GM21423 (cell line): ENCODE data around the gene CDK19.
"Not testable (repeated sequence)": the region's sequence is repeated elsewhere in the genome, so short reads cannot be mapped to it uniquely, and the experiment has no call there.

ENCODE experiments used
- ATAC-seq: cut with Tn5 transposase; IDR thresholded peaks from one replicate; pipeline ENCODE4 v1.9.1; 2021; ENCODE audit warnings: mild to moderate bottlenecking, moderate library complexity; ENCODE audit not compliant: unreplicated experiment

CDK19 gene

GRCh38 chr6:110760589-110760988, 54.7 kb downstream of the CDK19 start:
- ATAC-seq, result no peak

- ATAC-seq, result not testable (repeated sequence)
Measured at GRCh38 chr6:110760098-110760497, 55.2 kb downstream of the CDK19 start.

GRCh38 chr6:110757926-110758325, 57.3 kb downstream of the CDK19 start:
- ATAC-seq, result no peak

- ATAC-seq, result peak; percentile 68
Measured at GRCh38 chr6:110756817-110757216, 58.5 kb downstream of the CDK19 start.

- no peak for ATAC-seq
Measured at GRCh38 chr6:110755411-110755834, 59.8 kb downstream of the CDK19 start.

GRCh38 chr6:110753936-110754668, 61.2 kb downstream of the CDK19 start:
- not testable (repeated sequence) for ATAC-seq

- no peak for ATAC-seq
Measured at GRCh38 chr6:110748453-110748852, 66.8 kb downstream of the CDK19 start.

- ATAC-seq, result no peak
Measured at GRCh38 chr6:110746680-110747079, 68.6 kb downstream of the CDK19 start.

- ATAC-seq, result no peak
Measured at GRCh38 chr6:110744991-110745390, 70.3 kb downstream of the CDK19 start.

- ATAC-seq, result not testable (repeated sequence)
Measured at GRCh38 chr6:110742552-110742951, 72.7 kb downstream of the CDK19 start.

GRCh38 chr6:110741517-110741916, 73.8 kb downstream of the CDK19 start:
- no peak for ATAC-seq

GRCh38 chr6:110738899-110739365, 76.3 kb downstream of the CDK19 start:
- ATAC-seq, result peak; percentile 98

- no peak for ATAC-seq
Measured at GRCh38 chr6:110735666-110736065, 79.6 kb downstream of the CDK19 start.

- no peak for ATAC-seq
Measured at GRCh38 chr6:110731898-110732297, 83.4 kb downstream of the CDK19 start.

GRCh38 chr6:110731196-110731595, 84.1 kb downstream of the CDK19 start:
- no peak for ATAC-seq

GRCh38 chr6:110728501-110728900, 86.8 kb downstream of the CDK19 start:
- peak; percentile 77 for ATAC-seq

- ATAC-seq, result no peak
Measured at GRCh38 chr6:110723017-110723416, 92.3 kb downstream of the CDK19 start.

GRCh38 chr6:110720066-110720465, 95.2 kb downstream of the CDK19 start:
- ATAC-seq, result no peak

GRCh38 chr6:110719601-110720000, 95.7 kb downstream of the CDK19 start:
- ATAC-seq, result not testable (repeated sequence)

GRCh38 chr6:110714143-110714542, 101.1 kb downstream of the CDK19 start:
- ATAC-seq, result no peak

GRCh38 chr6:110712238-110712637, 103.0 kb downstream of the CDK19 start:
- no peak for ATAC-seq

- no peak for ATAC-seq
Measured at GRCh38 chr6:110710115-110710514, 105.2 kb downstream of the CDK19 start.
